ENCODE results near the gene CALCR. TPM values are rescaled to one million over a fixed set of nuclear protein-coding genes. Genes with fewer than 3 reads are reported as not detected.

The CALCR gene
- total and polyA plus RNA-seq, 2 experiments from 2014 or later: 0.07 TPM; not detected in 1

DNA sequence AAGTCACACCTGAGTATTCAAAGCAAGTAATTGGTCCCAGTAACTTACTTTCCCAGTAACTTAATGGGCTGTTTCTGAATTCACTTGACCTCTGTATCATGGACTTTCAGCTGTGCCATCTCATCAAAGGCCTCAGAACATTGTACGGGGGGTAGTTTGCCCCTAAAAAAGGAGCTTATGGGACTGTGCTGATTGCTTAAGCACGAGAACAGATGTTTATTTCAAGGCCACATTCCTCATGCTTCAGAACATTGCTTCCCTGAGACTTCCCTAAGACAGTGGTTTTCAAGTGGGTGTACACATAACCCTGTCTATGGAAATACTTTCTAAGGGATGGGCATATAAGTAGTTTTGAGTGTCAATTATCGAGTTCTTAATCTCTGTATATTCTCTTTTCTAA, 26.8 kb downstream of the CALCR start:
- no peak overlapping the region for H3K4me3 ChIP-seq
- no peak for DNase-seq (ENCODE audit: low spot score)
- H3K4me2 ChIP-seq: no peak overlapping the region
- no peaks in the 10 kb centered on the region for H3K79me2 ChIP-seq
- no peaks in the 10 kb centered on the region for H3K36me3 ChIP-seq (replicated peaks; ENCODE audit: insufficient read depth, low read depth)
- TF ChIP-seq, protein P1, sequence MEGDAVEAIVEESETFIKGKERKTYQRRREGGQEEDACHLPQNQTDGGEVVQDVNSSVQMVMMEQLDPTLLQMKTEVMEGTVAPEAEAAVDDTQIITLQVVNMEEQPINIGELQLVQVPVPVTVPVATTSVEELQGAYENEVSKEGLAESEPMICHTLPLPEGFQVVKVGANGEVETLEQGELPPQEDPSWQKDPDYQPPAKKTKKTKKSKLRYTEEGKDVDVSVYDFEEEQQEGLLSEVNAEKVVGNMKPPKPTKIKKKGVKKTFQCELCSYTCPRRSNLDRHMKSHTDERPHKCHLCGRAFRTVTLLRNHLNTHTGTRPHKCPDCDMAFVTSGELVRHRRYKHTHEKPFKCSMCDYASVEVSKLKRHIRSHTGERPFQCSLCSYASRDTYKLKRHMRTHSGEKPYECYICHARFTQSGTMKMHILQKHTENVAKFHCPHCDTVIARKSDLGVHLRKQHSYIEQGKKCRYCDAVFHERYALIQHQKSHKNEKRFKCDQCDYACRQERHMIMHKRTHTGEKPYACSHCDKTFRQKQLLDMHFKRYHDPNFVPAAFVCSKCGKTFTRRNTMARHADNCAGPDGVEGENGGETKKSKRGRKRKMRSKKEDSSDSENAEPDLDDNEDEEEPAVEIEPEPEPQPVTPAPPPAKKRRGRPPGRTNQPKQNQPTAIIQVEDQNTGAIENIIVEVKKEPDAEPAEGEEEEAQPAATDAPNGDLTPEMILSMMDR (IDR thresholded peaks at IDR 0.05; ENCODE audit: poor library complexity): no peak
- TF ChIP-seq EZH2phosphoT487 (IDR thresholded peaks at IDR 0.05; ENCODE audit: low read depth, severe bottlenecking, unreplicated experiment): no peak
- H2AFZ ChIP-seq: no peak overlapping the region
- no peaks in the 10 kb centered on the region for H3K9me3 ChIP-seq (ENCODE audit: low read depth)
- no peak overlapping the region for H3K27ac ChIP-seq
- H3K4me1 ChIP-seq (ENCODE audit: insufficient read depth): no peaks in the 10 kb centered on the region
- no peaks in the 10 kb centered on the region for H3K27me3 ChIP-seq
- H3K9me2 ChIP-seq (replicated peaks; ENCODE audit: insufficient read depth): no peaks in the 10 kb centered on the region
- H4K20me1 ChIP-seq (ENCODE audit: insufficient read depth, poor library complexity, severe bottlenecking): no peaks in the 10 kb centered on the region
- WGBS (ENCODE audit: low lambda C conversion rate, missing lambda C conversion rate): 67% methylated on average over 3 of the region's 3 CpGs

GRCh38 chr7:93544691-93545090, 29.8 kb downstream of the CALCR start:
- Histone ChIP-seq H3K4me3 (no peak overlapping the region), H3K27ac (no peak overlapping the region), H3K36me3 (replicated peaks; ENCODE audit: insufficient read depth, low read depth) (no peaks in the 10 kb centered on the region), H3K4me2 (no peak overlapping the region), H2AFZ (no peak overlapping the region), H3K79me2 (no peaks in the 10 kb centered on the region), H3K4me1 (ENCODE audit: insufficient read depth) (no peaks in the 10 kb centered on the region), H3K27me3 (no peaks in the 10 kb centered on the region), H4K20me1 (ENCODE audit: insufficient read depth, poor library complexity, severe bottlenecking) (no peaks in the 10 kb centered on the region), H3K9me3 (ENCODE audit: low read depth) (no peaks in the 10 kb centered on the region), H3K9me2 (replicated peaks; ENCODE audit: insufficient read depth) (no peaks in the 10 kb centered on the region)
- WGBS (ENCODE audit: low lambda C conversion rate, missing lambda C conversion rate): 70% methylated on average over 2 of the region's 2 CpGs
- TF ChIP-seq EZH2phosphoT487 (IDR thresholded peaks at IDR 0.05; ENCODE audit: low read depth, severe bottlenecking, unreplicated experiment) (no peak), EZH2 (IDR thresholded peaks at IDR 0.05; ENCODE audit: borderline replicate concordance) (no peak)
- TF ChIP-seq, protein P1 (IDR thresholded peaks at IDR 0.05; ENCODE audit: poor library complexity): no peak
- no peak for DNase-seq (ENCODE audit: low spot score)

DNA sequence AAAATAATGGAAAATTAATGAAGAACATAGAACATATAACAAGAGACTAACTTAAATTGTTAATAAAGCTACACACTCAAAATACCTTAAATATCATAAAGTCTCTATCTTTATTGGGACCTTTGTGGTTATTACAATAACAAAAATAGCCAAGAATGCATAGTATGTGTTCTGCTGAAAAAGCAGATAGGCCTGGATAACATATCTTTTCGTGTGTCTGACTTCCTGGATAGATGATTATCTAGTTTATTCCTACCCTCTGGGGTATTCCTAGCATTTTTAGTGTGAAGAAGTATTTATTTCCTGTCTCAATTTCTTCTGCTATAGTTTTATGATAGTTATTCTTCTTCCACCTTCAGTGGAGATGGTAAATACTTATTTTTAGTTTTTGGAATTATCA, 36.5 kb downstream of the CALCR start:
- no peak for DNase-seq (ENCODE audit: low spot score)
- Histone ChIP-seq H3K27me3 (no peaks in the 10 kb centered on the region), H3K4me1 (ENCODE audit: insufficient read depth) (no peaks in the 10 kb centered on the region), H3K36me3 (replicated peaks; ENCODE audit: insufficient read depth, low read depth) (no peaks in the 10 kb centered on the region), H3K27ac (no peak overlapping the region), H3K4me3 (no peak overlapping the region), H3K9me3 (ENCODE audit: low read depth) (no peaks in the 10 kb centered on the region), H3K4me2 (no peak overlapping the region), H4K20me1 (ENCODE audit: insufficient read depth, poor library complexity, severe bottlenecking) (no peaks in the 10 kb centered on the region), H2AFZ (no peak overlapping the region), H3K9me2 (replicated peaks; ENCODE audit: insufficient read depth) (no peaks in the 10 kb centered on the region), H3K79me2 (no peaks in the 10 kb centered on the region)
- 59% methylated on average over 1 of the region's 1 CpG for WGBS (ENCODE audit: low lambda C conversion rate, missing lambda C conversion rate)
- TF ChIP-seq, protein P1 (IDR thresholded peaks at IDR 0.05; ENCODE audit: poor library complexity): no peak
- no peak for TF ChIP-seq EZH2phosphoT487 (IDR thresholded peaks at IDR 0.05; ENCODE audit: low read depth, severe bottlenecking, unreplicated experiment)
- no peak for TF ChIP-seq EZH2 (IDR thresholded peaks at IDR 0.05; ENCODE audit: borderline replicate concordance)

- H2AFZ ChIP-seq: no peak overlapping the region
- H3K79me2 ChIP-seq: no peaks in the 10 kb centered on the region
- H4K20me1 ChIP-seq (ENCODE audit: insufficient read depth, poor library complexity, severe bottlenecking): no peaks in the 10 kb centered on the region
- TF ChIP-seq EZH2phosphoT487 (IDR thresholded peaks at IDR 0.05; ENCODE audit: low read depth, severe bottlenecking, unreplicated experiment) (no peak), EZH2 (IDR thresholded peaks at IDR 0.05; ENCODE audit: borderline replicate concordance) (no peak)
- TF ChIP-seq, protein P1 (IDR thresholded peaks at IDR 0.05; ENCODE audit: poor library complexity): no peak
- no peak for DNase-seq (ENCODE audit: low spot score)
- H3K9me2 ChIP-seq (replicated peaks; ENCODE audit: insufficient read depth): no peaks in the 10 kb centered on the region
- no peaks in the 10 kb centered on the region for H3K27me3 ChIP-seq
- H3K36me3 ChIP-seq (replicated peaks; ENCODE audit: insufficient read depth, low read depth): no peaks in the 10 kb centered on the region
- no peak overlapping the region for H3K27ac ChIP-seq
- no peaks in the 10 kb centered on the region for H3K4me1 ChIP-seq (ENCODE audit: insufficient read depth)
- H3K4me2 ChIP-seq: no peak overlapping the region
- no peak overlapping the region for H3K4me3 ChIP-seq
- H3K9me3 ChIP-seq (ENCODE audit: low read depth): no peaks in the 10 kb centered on the region
Measured at GRCh38 chr7:93535616-93536015, 38.9 kb downstream of the CALCR start.

All from hepatocyte (in vitro differentiated cells).